ENCODE results near the gene SYT6. TPM values are rescaled to one million over a fixed set of nuclear protein-coding genes. Genes with fewer than 3 reads are reported as not detected.

Gene SYT6
- total and polyA plus RNA-seq, 2 of the 13 experiments (the other 11 are each of a cell fraction or from before 2014, with no cell fraction given) = not detected

DNA sequence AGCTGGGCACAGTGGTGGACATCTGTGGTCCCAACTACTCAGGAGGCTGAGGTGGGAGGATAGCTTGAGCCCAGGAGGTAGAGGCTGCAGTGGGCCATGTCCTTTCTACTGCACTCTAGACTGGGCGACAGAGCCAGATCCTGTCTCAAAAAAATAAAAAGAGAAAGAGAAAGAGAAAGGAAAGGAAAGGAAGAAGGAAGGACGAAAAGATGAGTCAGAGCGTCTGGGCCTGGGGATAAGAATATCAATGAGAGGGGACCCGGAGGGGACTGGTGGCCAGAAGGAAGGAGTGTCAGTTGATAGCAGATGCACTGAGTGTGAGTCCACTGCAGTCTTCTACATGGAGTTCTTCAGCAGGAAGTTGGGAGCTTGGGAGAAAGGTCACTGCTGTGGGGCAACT is 75.6 kb downstream of the SYT6 start:
- H3K9me3 ChIP-seq (ENCODE audit: low read length) = peaks cover under 1% of the 10 kb centered on the region
- H3K36me3 ChIP-seq (replicated peaks in 1 of 2; ENCODE audit: control insufficient read depth in 1 of 2, insufficient read depth in 2 of 2, low read length in 2 of 2) = no peaks in the 10 kb centered on the region
- H3K4me2 ChIP-seq (ENCODE audit: low read depth, low read length) = no peak overlapping the region
- H3K4me1 ChIP-seq (ENCODE audit: insufficient read depth, low read length) = peaks cover 10% of the 10 kb centered on the region
- H3K27me3 ChIP-seq (ENCODE audit: control insufficient read depth in 1 of 2, insufficient read depth in 2 of 2, low read length in 2 of 2) = no peaks in the 10 kb centered on the region
- WGBS (ENCODE audit: low lambda C conversion rate) = 4% methylated on average over 4 of the region's 4 CpGs
- no peaks in the 10 kb centered on the region for H4K20me1 ChIP-seq (ENCODE audit: insufficient read depth, low read length)
- FAIRE-seq (no peak), ATAC-seq (no peak), DNase-seq (ENCODE audit: low spot score) (no peak)
- in situ Hi-C loops (cut with HindIII; ENCODE audit: extremely low pct_ligation_motif_present, low pct_unique_long_range_greater_than_20kb) (no loop called here), intact Hi-C loops (cut with micrococcal nuclease; ENCODE audit: unreplicated experiment) (no loop called here)
- TF ChIP-seq TP53 (CRISPR knock-in tag; conservative IDR thresholded peaks at IDR 0.05) = no peak
- TF ChIP-seq, protein P1, sequence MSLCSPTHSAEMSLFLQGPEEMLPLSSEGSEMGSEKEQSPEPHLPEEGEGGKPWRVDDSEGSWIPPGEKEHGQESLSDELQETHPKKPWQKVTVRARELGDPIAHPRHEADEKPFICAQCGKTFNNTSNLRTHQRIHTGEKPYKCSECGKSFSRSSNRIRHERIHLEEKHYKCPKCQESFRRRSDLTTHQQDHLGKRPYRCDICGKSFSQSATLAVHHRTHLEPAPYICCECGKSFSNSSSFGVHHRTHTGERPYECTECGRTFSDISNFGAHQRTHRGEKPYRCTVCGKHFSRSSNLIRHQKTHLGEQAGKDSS (CRISPR knock-in tag; IDR thresholded peaks at IDR 0.05; ENCODE audit: borderline replicate concordance, low read depth) = no peak
- TF ChIP-seq, protein P2, sequence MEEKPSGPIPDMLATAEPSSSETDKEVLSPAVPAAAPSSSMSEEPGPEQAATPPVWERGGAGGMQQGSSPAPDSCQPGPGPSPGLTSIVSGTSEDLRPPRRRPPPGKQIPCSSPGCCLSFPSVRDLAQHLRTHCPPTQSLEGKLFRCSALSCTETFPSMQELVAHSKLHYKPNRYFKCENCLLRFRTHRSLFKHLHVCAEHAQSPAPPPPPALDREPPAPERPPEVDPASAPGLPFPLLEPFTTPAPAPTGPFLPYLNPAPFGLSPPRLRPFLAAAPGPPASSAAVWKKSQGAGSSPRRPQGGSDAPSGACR (CRISPR knock-in tag; IDR thresholded peaks at IDR 0.05) = no peak
- TF ChIP-seq ZBTB21 (CRISPR knock-in tag; IDR thresholded peaks at IDR 0.05) = no peak
- no peak for TF ChIP-seq ZNF431 (CRISPR knock-in tag; IDR thresholded peaks at IDR 0.05; ENCODE audit: borderline replicate concordance, low read depth)
- TF ChIP-seq HNRNPL (IDR thresholded peaks at IDR 0.05; ENCODE audit: low read depth, low read length) = no peak
- no peak overlapping the region for H3K4me3 ChIP-seq (replicated peaks in 1 of 3; ENCODE audit: insufficient read depth in 1 of 3, low read depth in 2 of 3, low read length in 3 of 3)
- ChIA-PET POLR2A (no interaction called here), CTCF (ENCODE audit: low intra/inter-chr PET ratio, low total read pairs) (no interaction called here)
- H3K9ac ChIP-seq (ENCODE audit: insufficient read depth, low read depth, low read length) = no peak overlapping the region
- H3K79me2 ChIP-seq (ENCODE audit: insufficient read depth, low read length) = no peaks in the 10 kb centered on the region
- no TSS peak for BruUV-seq (replicated peaks)
- no peak overlapping the region for H2AFZ ChIP-seq (ENCODE audit: low read length)
- no peak overlapping the region for H3K27ac ChIP-seq (ENCODE audit: extremely low read length, insufficient read depth, low read length)

DNA sequence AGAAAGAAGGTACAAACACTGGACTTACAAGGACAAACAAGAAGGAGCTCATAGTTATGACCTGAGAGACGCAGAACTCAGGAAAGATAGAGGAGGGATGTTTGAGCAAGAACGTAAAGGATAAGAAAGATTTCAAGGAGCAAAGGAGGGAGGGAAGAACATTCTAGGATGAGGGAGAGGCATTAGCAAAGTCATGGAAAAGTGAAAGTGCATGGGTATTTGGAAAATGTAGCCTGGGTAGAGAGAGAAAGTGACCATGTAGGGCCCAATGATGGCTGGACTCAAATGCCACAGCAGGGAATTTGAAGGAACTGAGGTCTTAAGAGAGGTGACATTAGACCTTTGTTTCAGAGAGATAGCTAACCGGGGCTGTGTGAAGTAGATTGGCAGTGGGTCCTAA is 76.5 kb downstream of the SYT6 start:
- Histone ChIP-seq H3K9me3 (ENCODE audit: low read length) (peaks cover 9% of the 10 kb centered on the region), H3K9ac (ENCODE audit: insufficient read depth, low read depth, low read length) (no peak overlapping the region), H3K4me2 (ENCODE audit: low read depth, low read length) (no peak overlapping the region), H3K4me1 (ENCODE audit: insufficient read depth, low read length) (peaks cover 10% of the 10 kb centered on the region), H3K27ac (ENCODE audit: extremely low read length, insufficient read depth, low read length) (no peak overlapping the region), H4K20me1 (ENCODE audit: insufficient read depth, low read length) (no peaks in the 10 kb centered on the region), H2AFZ (ENCODE audit: low read length) (no peak overlapping the region), H3K79me2 (ENCODE audit: insufficient read depth, low read length) (no peaks in the 10 kb centered on the region), H3K27me3 (ENCODE audit: control insufficient read depth in 1 of 2, insufficient read depth in 2 of 2, low read length in 2 of 2) (no peaks in the 10 kb centered on the region), H3K36me3 (replicated peaks in 1 of 2; ENCODE audit: control insufficient read depth in 1 of 2, insufficient read depth in 2 of 2, low read length in 2 of 2) (no peaks in the 10 kb centered on the region), H3K4me3 (replicated peaks in 1 of 3; ENCODE audit: insufficient read depth in 1 of 3, low read depth in 2 of 3, low read length in 3 of 3) (no peak overlapping the region)
- ATAC-seq = no peak
- no peak for DNase-seq (ENCODE audit: low spot score)
- POLR2A ChIA-PET = no interaction called here
- no TSS peak for BruUV-seq (replicated peaks)
- WGBS (ENCODE audit: low lambda C conversion rate) = 29% methylated on average over 3 of the region's 3 CpGs
- CTCF ChIA-PET (ENCODE audit: low intra/inter-chr PET ratio, low total read pairs) = no interaction called here
- in situ Hi-C loops (cut with HindIII; ENCODE audit: extremely low pct_ligation_motif_present, low pct_unique_long_range_greater_than_20kb) (no loop called here), intact Hi-C loops (cut with micrococcal nuclease; ENCODE audit: unreplicated experiment) (no loop called here)
- FAIRE-seq = no peak
- no peak for TF ChIP-seq NFIC (IDR thresholded peaks at IDR 0.05; ENCODE audit: low read length)
- TF ChIP-seq RXRA (CRISPR knock-in tag; IDR thresholded peaks at IDR 0.05) = no peak
- no peak for TF ChIP-seq MLLT10 (CRISPR knock-in tag; IDR thresholded peaks at IDR 0.05)
- TF ChIP-seq, protein P3, sequence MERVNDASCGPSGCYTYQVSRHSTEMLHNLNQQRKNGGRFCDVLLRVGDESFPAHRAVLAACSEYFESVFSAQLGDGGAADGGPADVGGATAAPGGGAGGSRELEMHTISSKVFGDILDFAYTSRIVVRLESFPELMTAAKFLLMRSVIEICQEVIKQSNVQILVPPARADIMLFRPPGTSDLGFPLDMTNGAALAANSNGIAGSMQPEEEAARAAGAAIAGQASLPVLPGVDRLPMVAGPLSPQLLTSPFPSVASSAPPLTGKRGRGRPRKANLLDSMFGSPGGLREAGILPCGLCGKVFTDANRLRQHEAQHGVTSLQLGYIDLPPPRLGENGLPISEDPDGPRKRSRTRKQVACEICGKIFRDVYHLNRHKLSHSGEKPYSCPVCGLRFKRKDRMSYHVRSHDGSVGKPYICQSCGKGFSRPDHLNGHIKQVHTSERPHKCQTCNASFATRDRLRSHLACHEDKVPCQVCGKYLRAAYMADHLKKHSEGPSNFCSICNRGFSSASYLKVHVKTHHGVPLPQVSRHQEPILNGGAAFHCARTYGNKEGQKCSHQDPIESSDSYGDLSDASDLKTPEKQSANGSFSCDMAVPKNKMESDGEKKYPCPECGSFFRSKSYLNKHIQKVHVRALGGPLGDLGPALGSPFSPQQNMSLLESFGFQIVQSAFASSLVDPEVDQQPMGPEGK (CRISPR knock-in tag; IDR thresholded peaks at IDR 0.05) = no peak
- no peak for TF ChIP-seq ZMAT3 (CRISPR knock-in tag; conservative IDR thresholded peaks at IDR 0.05)
- TF ChIP-seq MZF1 (CRISPR knock-in tag; IDR thresholded peaks at IDR 0.05; ENCODE audit: borderline replicate concordance) = no peak
- TF ChIP-seq, protein P4, sequence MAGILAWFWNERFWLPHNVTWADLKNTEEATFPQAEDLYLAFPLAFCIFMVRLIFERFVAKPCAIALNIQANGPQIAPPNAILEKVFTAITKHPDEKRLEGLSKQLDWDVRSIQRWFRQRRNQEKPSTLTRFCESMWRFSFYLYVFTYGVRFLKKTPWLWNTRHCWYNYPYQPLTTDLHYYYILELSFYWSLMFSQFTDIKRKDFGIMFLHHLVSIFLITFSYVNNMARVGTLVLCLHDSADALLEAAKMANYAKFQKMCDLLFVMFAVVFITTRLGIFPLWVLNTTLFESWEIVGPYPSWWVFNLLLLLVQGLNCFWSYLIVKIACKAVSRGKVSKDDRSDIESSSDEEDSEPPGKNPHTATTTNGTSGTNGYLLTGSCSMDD (CRISPR knock-in tag; IDR thresholded peaks at IDR 0.05) = no peak
- no peak for TF ChIP-seq PCBP2 (optimal IDR thresholded peaks at IDR 0.05; ENCODE audit: low read depth, low read length, poor library complexity, severe bottlenecking)

All from HepG2 (cell line).